GM21360 (cell line): ENCODE measurements around the gene PRDM13.

ENCODE experiments used
- ATAC-seq: cut with Tn5 transposase; IDR thresholded peaks from one replicate; pipeline ENCODE4 v1.9.1; 2021; ENCODE audit warnings: mild to moderate bottlenecking, moderate library complexity; ENCODE audit not compliant: unreplicated experiment

PRDM13 gene

GRCh38 chr6:99603421-99604165, 3.0 kb upstream of the PRDM13 start:
- ATAC-seq: peak; percentile 63

- no peak for ATAC-seq
These were observed 2.2 kb upstream of the PRDM13 start for GRCh38 chr6:99604166-99605073.

GRCh38 chr6:99605074-99605734, 1.4 kb upstream of the PRDM13 start:
- ATAC-seq: no peak

- no peak for ATAC-seq
These were observed 550 bp upstream of the PRDM13 start for GRCh38 chr6:99605911-99606655.

GRCh38 chr6:99607416-99608036, 893 bp downstream of the PRDM13 start:
- no peak for ATAC-seq

- no peak for ATAC-seq
These were observed 1.6 kb downstream of the PRDM13 start for GRCh38 chr6:99608059-99608885.

GRCh38 chr6:99608886-99609482, 2.4 kb downstream of the PRDM13 start:
- no peak for ATAC-seq

- no peak for ATAC-seq
These were observed 3.4 kb downstream of the PRDM13 start for GRCh38 chr6:99609905-99610489.

GRCh38 chr6:99611148-99611547, 4.5 kb downstream of the PRDM13 start:
- ATAC-seq: peak; percentile 56

GRCh38 chr6:99612551-99613408, 6.1 kb downstream of the PRDM13 start:
- ATAC-seq: peak; percentile 10

- peak; percentile 52 for ATAC-seq
These were observed 6.7 kb downstream of the PRDM13 start for GRCh38 chr6:99613409-99613704.

GRCh38 chr6:99613705-99614429, 7.2 kb downstream of the PRDM13 start:
- ATAC-seq: peak; percentile 53

GRCh38 chr6:99614430-99615186, 8.0 kb downstream of the PRDM13 start:
- peak; percentile 6 for ATAC-seq

- no peak for ATAC-seq
These were observed 10.5 kb downstream of the PRDM13 start for GRCh38 chr6:99617131-99617530.

GRCh38 chr6:99618649-99619408, 12.2 kb downstream of the PRDM13 start:
- no peak for ATAC-seq

GRCh38 chr6:99619409-99619762, 12.8 kb downstream of the PRDM13 start:
- ATAC-seq: no peak
